ENCODE results near the gene CEP43.

- TF ChIP-seq BCLAF1 (IDR thresholded peaks at IDR 0.05) (no peak), CTCF (IDR thresholded peaks at IDR 0.05 in 2 of 3, conservative IDR thresholded peaks at IDR 0.05 in 1 of 3; ENCODE audit: control insufficient read depth in 2 of 3, extremely low read depth in 1 of 3, insufficient read depth in 1 of 3, low read depth in 3 of 3, low read length in 3 of 3) (no peak), CHD2 (IDR thresholded peaks at IDR 0.05; ENCODE audit: borderline replicate concordance, low read depth, low read length) (no peak), RFX5 (IDR thresholded peaks at IDR 0.05; ENCODE audit: low read depth, low read length) (no peak), SUZ12 (IDR thresholded peaks at IDR 0.05; ENCODE audit: unreplicated experiment) (no peak), ASH2L (IDR thresholded peaks at IDR 0.05; ENCODE audit: borderline replicate concordance, low read depth) (no peak), USF2 (IDR thresholded peaks at IDR 0.05; ENCODE audit: borderline replicate concordance, low read depth, low read length) (no peak), CHD1 (IDR thresholded peaks at IDR 0.05; ENCODE audit: low read depth, low read length) (no peak)
These were observed 13.9 kb downstream of the CEP43 start for GRCh38 chr6:167013067-167013466.
